ENCODE data around the gene HOXA4. TPM values are rescaled to one million over a fixed set of nuclear protein-coding genes. Genes with fewer than 3 reads are reported as not detected.
A peak's percentile ranks its signal among the peaks of the same experiment; 100 is the strongest.

The HOXA4 gene
- total RNA-seq, 1 experiment from 2014 or later = 2.0 TPM

DNA sequence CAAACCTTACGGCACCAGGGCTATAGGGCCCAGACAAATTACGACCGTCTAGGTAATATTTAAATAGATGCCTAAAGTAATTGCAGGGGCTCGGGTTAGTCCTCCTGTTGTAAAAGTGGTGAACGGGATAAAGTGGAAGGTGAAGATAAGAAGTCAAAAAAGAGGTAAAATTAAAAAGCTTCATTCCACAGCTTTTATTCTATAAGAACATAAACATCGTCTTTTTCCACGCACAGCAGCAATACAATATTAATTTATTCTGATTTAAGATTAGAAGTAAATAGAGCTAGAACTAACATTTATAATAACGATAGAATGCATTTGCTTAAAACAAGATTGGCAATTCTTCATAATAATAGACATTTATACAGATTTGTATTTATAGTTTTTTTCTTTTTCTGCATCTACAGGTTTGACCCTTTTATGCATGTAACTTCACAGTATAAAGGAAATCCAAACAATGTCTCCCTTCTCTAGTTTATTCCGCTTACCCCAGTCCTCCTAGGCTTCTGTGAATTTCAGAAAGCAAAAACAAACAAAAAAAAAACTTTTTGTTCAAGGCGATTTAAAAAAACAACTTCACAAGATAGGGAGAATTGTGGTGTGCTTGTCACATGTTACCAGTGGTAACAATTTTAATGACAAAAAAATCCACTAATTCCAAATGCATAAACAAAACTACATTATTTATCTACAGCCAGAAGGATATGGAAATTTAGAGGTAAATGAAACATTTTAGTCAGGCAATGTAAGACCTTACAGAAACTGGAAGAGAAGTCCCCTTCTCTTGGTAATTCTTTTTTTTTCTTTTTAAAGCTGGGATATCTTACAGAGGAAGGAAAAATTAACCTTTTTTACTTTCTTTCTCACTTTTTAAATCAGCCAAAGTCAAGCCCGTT lies 40.1 kb upstream of the HOXA4 start (continued):
- TF ChIP-seq ZFX (IDR thresholded peaks at IDR 0.05) = no peak
- TF ChIP-seq, protein P1, sequence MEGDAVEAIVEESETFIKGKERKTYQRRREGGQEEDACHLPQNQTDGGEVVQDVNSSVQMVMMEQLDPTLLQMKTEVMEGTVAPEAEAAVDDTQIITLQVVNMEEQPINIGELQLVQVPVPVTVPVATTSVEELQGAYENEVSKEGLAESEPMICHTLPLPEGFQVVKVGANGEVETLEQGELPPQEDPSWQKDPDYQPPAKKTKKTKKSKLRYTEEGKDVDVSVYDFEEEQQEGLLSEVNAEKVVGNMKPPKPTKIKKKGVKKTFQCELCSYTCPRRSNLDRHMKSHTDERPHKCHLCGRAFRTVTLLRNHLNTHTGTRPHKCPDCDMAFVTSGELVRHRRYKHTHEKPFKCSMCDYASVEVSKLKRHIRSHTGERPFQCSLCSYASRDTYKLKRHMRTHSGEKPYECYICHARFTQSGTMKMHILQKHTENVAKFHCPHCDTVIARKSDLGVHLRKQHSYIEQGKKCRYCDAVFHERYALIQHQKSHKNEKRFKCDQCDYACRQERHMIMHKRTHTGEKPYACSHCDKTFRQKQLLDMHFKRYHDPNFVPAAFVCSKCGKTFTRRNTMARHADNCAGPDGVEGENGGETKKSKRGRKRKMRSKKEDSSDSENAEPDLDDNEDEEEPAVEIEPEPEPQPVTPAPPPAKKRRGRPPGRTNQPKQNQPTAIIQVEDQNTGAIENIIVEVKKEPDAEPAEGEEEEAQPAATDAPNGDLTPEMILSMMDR (IDR thresholded peaks at IDR 0.05 in 2 of 3, conservative IDR thresholded peaks at IDR 0.05 in 1 of 3; ENCODE audit: borderline replicate concordance in 1 of 3, insufficient read depth in 1 of 3, low read depth in 2 of 3, low read length in 2 of 3) = no peak
- TF ChIP-seq SP1 (IDR thresholded peaks at IDR 0.05; ENCODE audit: low read depth) = no peak

DNA sequence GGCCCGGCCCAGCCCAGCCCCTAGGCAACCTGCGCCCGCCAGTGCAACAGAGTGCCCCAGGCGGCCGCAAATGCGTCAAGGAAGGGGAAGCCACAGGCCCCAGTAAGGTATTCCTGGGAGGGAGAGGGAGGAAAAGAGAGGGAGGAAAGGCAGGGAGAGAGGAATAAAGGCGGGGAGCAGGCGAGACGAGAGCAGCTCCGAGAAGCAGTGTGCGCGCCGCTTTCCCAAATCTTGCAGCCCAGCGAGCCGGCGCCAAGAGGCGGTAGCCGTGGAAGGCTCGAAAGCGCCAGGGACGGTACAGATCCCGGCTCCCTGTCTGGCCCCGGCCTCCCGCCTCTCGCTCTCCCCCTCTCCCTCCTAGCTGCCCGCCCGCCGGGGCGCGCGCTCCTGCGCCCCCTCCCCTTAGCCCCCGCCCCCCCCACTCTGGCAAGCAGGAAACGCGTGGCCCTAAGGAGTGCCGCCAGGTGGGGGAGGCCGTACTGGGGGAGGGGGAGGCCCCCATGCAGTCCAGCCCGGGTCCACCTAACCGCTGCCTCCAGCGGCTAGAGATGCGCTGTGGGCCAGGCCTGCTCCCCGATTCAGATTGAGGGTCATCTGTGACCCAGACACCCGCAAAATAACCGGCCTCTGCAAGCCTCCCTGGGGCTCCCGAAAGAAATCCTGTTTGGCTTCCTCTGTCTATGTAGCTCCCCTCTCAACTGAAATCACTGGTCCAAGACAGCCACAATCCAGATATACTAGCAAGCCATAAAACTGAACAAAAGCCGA lies 39.3 kb upstream of the HOXA4 start:
- DNase-seq (ENCODE audit: low read depth, low spot score) (no peak), ATAC-seq (peak; percentile 5)
- TF ChIP-seq, protein P2, sequence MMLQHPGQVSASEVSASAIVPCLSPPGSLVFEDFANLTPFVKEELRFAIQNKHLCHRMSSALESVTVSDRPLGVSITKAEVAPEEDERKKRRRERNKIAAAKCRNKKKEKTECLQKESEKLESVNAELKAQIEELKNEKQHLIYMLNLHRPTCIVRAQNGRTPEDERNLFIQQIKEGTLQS (IDR thresholded peaks at IDR 0.05) = no peak
- TF ChIP-seq ZFX (IDR thresholded peaks at IDR 0.05) (no peak; the same call in 1 of the 2 replicates), CBX3 (IDR thresholded peaks at IDR 0.05; ENCODE audit: low read depth) (no peak), TCF7L2 (IDR thresholded peaks at IDR 0.05; ENCODE audit: borderline replicate concordance, extremely low read depth, insufficient read depth, insufficient read length) (peak; percentile 52), POLR2A (IDR thresholded peaks at IDR 0.05; ENCODE audit: borderline replicate concordance, extremely low read depth, insufficient read depth, insufficient read length) (no peak), FOSL1 (IDR thresholded peaks at IDR 0.05; ENCODE audit: low read depth) (no peak), YY1 (IDR thresholded peaks at IDR 0.05; ENCODE audit: extremely low read depth, insufficient replicate concordance, low read depth, low read length) (peak; percentile 4), POLR2AphosphoS5 (IDR thresholded peaks at IDR 0.05; ENCODE audit: low read depth, low read length) (peak; percentile 28; the same call in 1 of the 2 replicates)
- ChIA-PET POLR2A (interaction anchor here (2.0 to 2.2 kb wide), 2 partner anchors 10 to 19 kb away, joined by 6 to 7 read pairs; no protein-coding TSS in a partner anchor), RAD21 (ENCODE audit: low non-redundant PET in 1 of 2, low total read pairs in 2 of 2, uncharacterized antibody in 2 of 2, unreplicated experiment in 2 of 2) (interaction anchor here in 1 of 2 experiments (0.6 kb wide), 1 partner anchor 9 kb away, joined by 3 read pairs; no protein-coding TSS in a partner anchor), CTCF (interaction anchor here (0.8 to 6.6 kb wide), 2 partner anchors 10 to 892 kb away, joined by 3 to 32 read pairs; no protein-coding TSS in a partner anchor)
- H3K36me3 ChIP-seq (ENCODE audit: control insufficient read depth in 1 of 2, insufficient read depth in 2 of 2, low read length in 2 of 2) = no peaks in the 10 kb centered on the region
- peak overlapping the region; percentile 97 for H3K4me2 ChIP-seq (ENCODE audit: low read length)
- H3K27ac ChIP-seq (ENCODE audit: low read depth, low read length) = peak overlapping the region; percentile 91
- H3K4me3 ChIP-seq (replicated peaks in 1 of 2; ENCODE audit: low read depth in 1 of 2, low read length in 2 of 2) = peak overlapping the region; percentile 77 to 84
- no peaks in the 10 kb centered on the region for H3K9me3 ChIP-seq (ENCODE audit: control insufficient read depth in 1 of 2, insufficient read depth in 1 of 2, low read depth in 1 of 2, low read length in 2 of 2)
- no TSS peak for BruUV-seq (replicated peaks)
- intact Hi-C loops (cut with micrococcal nuclease) = loop anchor here (10.0 kb wide), 1 partner anchor 1305 kb away; no protein-coding TSS in a partner anchor
- H3K9ac ChIP-seq (ENCODE audit: low read length) = peak overlapping the region; percentile 89
- no peaks in the 10 kb centered on the region for H4K20me1 ChIP-seq (ENCODE audit: insufficient read depth)
- H3K79me2 ChIP-seq (ENCODE audit: insufficient read depth, low read length) = peaks cover 98% of the 10 kb centered on the region
- no peak overlapping the region for H2AFZ ChIP-seq (ENCODE audit: low read depth, low read length, poor library complexity, severe bottlenecking)
- H3K4me1 ChIP-seq (ENCODE audit: control insufficient read depth in 1 of 2, insufficient read depth in 2 of 2, low read length in 2 of 2) = peaks cover 31 to 76% of the 10 kb centered on the region in 2 experiments
- H3K27me3 ChIP-seq (ENCODE audit: insufficient read depth, low read length) = no peaks in the 10 kb centered on the region
- H3K9me2 ChIP-seq (ENCODE audit: insufficient read depth) = no peaks in the 10 kb centered on the region
